ENCODE measurements around the gene SUN2. TPM values are rescaled to one million over a fixed set of nuclear protein-coding genes. Genes with fewer than 3 reads are reported as not detected.

SUN2 gene
- total and polyA plus RNA-seq, 9 of the 15 experiments (the other 6 are each of a cell fraction or from before 2014, with no cell fraction given) = 0.11 to 42.6 (median 16.7) TPM

GRCh38 chr22:38753948-38754750 lies 1.6 kb downstream of the SUN2 start:
- Histone ChIP-seq H3K9me3 (replicated peaks; ENCODE audit: control insufficient read depth, insufficient read depth, low read depth, low read length) (no peaks in the 10 kb centered on the region), H3K79me2 (ENCODE audit: control insufficient read depth, insufficient read depth, low read length) (peaks cover 23% of the 10 kb centered on the region), H3K36me3 (ENCODE audit: control insufficient read depth, insufficient read depth, low read length) (peaks cover 39% of the 10 kb centered on the region; the same call in 2 of the 3 replicates), H3K4me2 (ENCODE audit: insufficient read depth, low read length) (peak overlapping the region; percentile 87), H4K20me1 (replicated peaks; ENCODE audit: control insufficient read depth, insufficient read depth, low read length) (no peaks in the 10 kb centered on the region; the same call in 1 of the 2 replicates), H3K27ac (ENCODE audit: extremely low read depth, low read depth, low read length) (peak overlapping the region; percentile 48), H3K9me1 (ENCODE audit: control insufficient read depth, insufficient read depth, low read length) (no peaks in the 10 kb centered on the region), H3K27me3 (ENCODE audit: control insufficient read depth in 2 of 2, insufficient read depth in 2 of 2, low read length in 2 of 2) (no peaks in the 10 kb centered on the region), H3K4me1 (replicated peaks in 1 of 2; ENCODE audit: control insufficient read depth in 2 of 2, insufficient read depth in 2 of 2, low read length in 2 of 2) (peaks cover 4 to 37% of the 10 kb centered on the region in 2 experiments; a peak in 4 of 5 replicates), H3K9ac (ENCODE audit: insufficient read depth in 1 of 2, low read depth in 2 of 2, low read length in 2 of 2) (peak overlapping the region; percentile 90 to 97; a peak in 3 of 4 replicates), H2AFZ (ENCODE audit: low read depth, low read length) (no peak overlapping the region), H3K4me3 (peak overlapping the region; percentile 62)
- intact Hi-C loops (cut with micrococcal nuclease) (no loop called here), in situ Hi-C loops (cut with MboI) (no loop called here)
- ATAC-seq = peak; percentile 52; the same call in 2 of the 3 replicates
- CTCF ChIA-PET (ENCODE audit: low intra/inter-chr PET ratio) = no interaction called here
- POLR2A ChIA-PET = interaction anchor here (0.8 kb wide), 2 partner anchors 17 to 32 kb away, joined by 3 to 4 read pairs; no protein-coding TSS in a partner anchor
- BruUV-seq (replicated peaks) = TSS peak; percentile 58
- FAIRE-seq = no peak
- WGBS (ENCODE audit: insufficient coverage, low coverage, missing lambda C conversion rate) = 38% methylated on average over 8 of the region's 12 CpGs
- DNase-seq (ENCODE audit: extremely low read depth in 1 of 4, low spot score in 3 of 4) = peak in 2 of 4 experiments; percentile 28 to 43
- TF ChIP-seq KLF1 (tag; IDR thresholded peaks at IDR 0.05) (no peak), HOXB6 (CRISPR knock-in tag; IDR thresholded peaks at IDR 0.05; ENCODE audit: borderline replicate concordance) (no peak), NFRKB (IDR thresholded peaks at IDR 0.05; ENCODE audit: low read depth) (no peak), GMEB1 (CRISPR knock-in tag; IDR thresholded peaks at IDR 0.05) (no peak), ZKSCAN8 (CRISPR knock-in tag; IDR thresholded peaks at IDR 0.05) (no peak), HNRNPL (IDR thresholded peaks at IDR 0.05; ENCODE audit: low read depth, low read length) (no peak), LEF1 (IDR thresholded peaks at IDR 0.05) (no peak), ZNF347 (CRISPR knock-in tag; IDR thresholded peaks at IDR 0.05; ENCODE audit: low read depth) (no peak), PRMT5 (CRISPR knock-in tag; IDR thresholded peaks at IDR 0.05) (no peak), ATF1 (CRISPR knock-in tag; IDR thresholded peaks at IDR 0.05) (no peak), ATF1 (tag; IDR thresholded peaks at IDR 0.05) (no peak), XRCC5 (IDR thresholded peaks at IDR 0.05; ENCODE audit: low read depth, low read length) (no peak), EWSR1 (IDR thresholded peaks at IDR 0.05; ENCODE audit: borderline replicate concordance, low read depth, partially characterized antibody) (no peak), HDAC3 (IDR thresholded peaks at IDR 0.05; ENCODE audit: borderline replicate concordance, partially characterized antibody) (no peak), ZFP30 (CRISPR knock-in tag; IDR thresholded peaks at IDR 0.05; ENCODE audit: borderline replicate concordance) (no peak), MEIS2 (IDR thresholded peaks at IDR 0.05; ENCODE audit: partially characterized antibody) (peak; percentile 71)
- TF ChIP-seq, protein P1, sequence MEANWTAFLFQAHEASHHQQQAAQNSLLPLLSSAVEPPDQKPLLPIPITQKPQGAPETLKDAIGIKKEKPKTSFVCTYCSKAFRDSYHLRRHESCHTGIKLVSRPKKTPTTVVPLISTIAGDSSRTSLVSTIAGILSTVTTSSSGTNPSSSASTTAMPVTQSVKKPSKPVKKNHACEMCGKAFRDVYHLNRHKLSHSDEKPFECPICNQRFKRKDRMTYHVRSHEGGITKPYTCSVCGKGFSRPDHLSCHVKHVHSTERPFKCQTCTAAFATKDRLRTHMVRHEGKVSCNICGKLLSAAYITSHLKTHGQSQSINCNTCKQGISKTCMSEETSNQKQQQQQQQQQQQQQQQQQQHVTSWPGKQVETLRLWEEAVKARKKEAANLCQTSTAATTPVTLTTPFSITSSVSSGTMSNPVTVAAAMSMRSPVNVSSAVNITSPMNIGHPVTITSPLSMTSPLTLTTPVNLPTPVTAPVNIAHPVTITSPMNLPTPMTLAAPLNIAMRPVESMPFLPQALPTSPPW (CRISPR knock-in tag; IDR thresholded peaks at IDR 0.05) = peak; percentile 34; the same call in 1 of the 2 replicates
- TF ChIP-seq, protein P2, sequence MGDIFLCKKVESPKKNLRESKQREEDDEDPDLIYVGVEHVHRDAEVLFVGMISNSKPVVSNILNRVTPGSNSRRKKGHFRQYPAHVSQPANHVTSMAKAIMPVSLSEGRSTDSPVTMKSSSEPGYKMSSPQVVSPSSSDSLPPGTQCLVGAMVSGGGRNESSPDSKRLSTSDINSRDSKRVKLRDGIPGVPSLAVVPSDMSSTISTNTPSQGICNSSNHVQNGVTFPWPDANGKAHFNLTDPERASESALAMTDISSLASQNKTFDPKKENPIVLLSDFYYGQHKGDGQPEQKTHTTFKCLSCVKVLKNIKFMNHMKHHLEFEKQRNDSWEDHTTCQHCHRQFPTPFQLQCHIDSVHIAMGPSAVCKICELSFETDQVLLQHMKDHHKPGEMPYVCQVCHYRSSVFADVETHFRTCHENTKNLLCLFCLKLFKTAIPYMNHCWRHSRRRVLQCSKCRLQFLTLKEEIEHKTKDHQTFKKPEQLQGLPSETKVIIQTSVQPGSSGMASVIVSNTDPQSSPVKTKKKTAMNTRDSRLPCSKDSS (IDR thresholded peaks at IDR 0.05; ENCODE audit: low read depth, partially characterized antibody) = no peak
